ENCODE results near the gene NFKB1. TPM values are rescaled to one million over a fixed set of nuclear protein-coding genes. Genes with fewer than 3 reads are reported as not detected.
A peak's percentile ranks its signal among the peaks of the same experiment; 100 is the strongest.
"Not testable (repeated sequence)": the region's sequence is repeated elsewhere in the genome, so short reads cannot be mapped to it uniquely, and the experiment has no call there.

Gene NFKB1
- total and polyA plus RNA-seq, 2 experiments from 2014 or later: 15.5 to 26.6 TPM

DNA sequence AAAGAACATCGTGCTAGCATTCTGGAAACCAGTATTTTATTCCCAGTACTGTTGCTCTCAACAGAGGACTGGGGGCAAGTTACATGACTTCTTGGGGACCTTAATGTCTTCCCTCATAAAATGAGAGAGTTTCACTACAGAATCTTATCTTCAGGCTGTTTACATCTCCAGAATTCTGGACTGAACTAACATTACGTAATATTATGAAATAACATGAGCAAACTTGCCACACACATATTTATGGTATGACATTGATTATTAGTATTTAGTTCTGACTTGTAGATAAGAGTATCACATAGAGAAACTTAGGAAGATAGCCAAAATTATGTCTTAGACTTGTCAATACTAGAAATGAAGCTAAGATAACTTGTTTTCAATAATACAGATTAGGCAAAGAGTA, 68.0 kb downstream of the NFKB1 start:
- H3K27ac ChIP-seq: no peak overlapping the region
- no peak overlapping the region for H3K4me3 ChIP-seq
- H3K9me3 ChIP-seq (ENCODE audit: low read depth): no peaks in the 10 kb centered on the region
- peak in 1 of 2 donors; percentile 54 for DNase-seq (ENCODE audit: low read depth in 1 of 2, low spot score in 1 of 2)
- H3K36me3 ChIP-seq: peaks cover 6% of the 10 kb centered on the region
- H3K27me3 ChIP-seq: no peaks in the 10 kb centered on the region
- no peaks in the 10 kb centered on the region for H3K4me1 ChIP-seq (ENCODE audit: low read depth)
- TF ChIP-seq, protein P1, sequence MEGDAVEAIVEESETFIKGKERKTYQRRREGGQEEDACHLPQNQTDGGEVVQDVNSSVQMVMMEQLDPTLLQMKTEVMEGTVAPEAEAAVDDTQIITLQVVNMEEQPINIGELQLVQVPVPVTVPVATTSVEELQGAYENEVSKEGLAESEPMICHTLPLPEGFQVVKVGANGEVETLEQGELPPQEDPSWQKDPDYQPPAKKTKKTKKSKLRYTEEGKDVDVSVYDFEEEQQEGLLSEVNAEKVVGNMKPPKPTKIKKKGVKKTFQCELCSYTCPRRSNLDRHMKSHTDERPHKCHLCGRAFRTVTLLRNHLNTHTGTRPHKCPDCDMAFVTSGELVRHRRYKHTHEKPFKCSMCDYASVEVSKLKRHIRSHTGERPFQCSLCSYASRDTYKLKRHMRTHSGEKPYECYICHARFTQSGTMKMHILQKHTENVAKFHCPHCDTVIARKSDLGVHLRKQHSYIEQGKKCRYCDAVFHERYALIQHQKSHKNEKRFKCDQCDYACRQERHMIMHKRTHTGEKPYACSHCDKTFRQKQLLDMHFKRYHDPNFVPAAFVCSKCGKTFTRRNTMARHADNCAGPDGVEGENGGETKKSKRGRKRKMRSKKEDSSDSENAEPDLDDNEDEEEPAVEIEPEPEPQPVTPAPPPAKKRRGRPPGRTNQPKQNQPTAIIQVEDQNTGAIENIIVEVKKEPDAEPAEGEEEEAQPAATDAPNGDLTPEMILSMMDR (IDR thresholded peaks at IDR 0.05; ENCODE audit: low read depth, low read length): no peak

DNA sequence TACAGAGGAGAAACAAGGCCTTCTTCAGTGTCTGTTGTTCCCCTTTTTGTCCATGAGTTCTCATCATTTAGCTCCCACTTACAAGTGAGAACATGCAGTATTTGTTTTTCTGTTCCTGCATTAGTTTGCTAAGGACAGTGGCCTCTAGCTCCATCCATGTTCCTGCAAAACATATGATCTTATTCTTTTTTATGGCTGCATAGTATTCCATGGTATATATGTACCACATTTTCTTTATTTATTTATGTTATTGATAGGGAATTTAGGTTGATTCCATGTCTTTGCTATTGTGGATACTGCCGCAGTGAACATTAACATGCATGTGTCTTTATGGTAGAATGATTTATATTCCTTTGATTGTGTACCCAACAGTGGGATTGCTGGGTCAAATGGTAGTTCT, 69.1 kb downstream of the NFKB1 start:
- H3K4me3 ChIP-seq; H3K4me1 ChIP-seq (ENCODE audit: low read depth); H3K27ac ChIP-seq; H3K36me3 ChIP-seq; H3K27me3 ChIP-seq; H3K9me3 ChIP-seq (ENCODE audit: low read depth); DNase-seq (ENCODE audit: low read depth in 1 of 2, low spot score in 1 of 2): not testable (repeated sequence)

- Histone ChIP-seq H3K27me3 (no peaks in the 10 kb centered on the region), H3K4me3 (no peak overlapping the region), H3K9me3 (ENCODE audit: low read depth) (no peaks in the 10 kb centered on the region), H3K4me1 (ENCODE audit: low read depth) (no peaks in the 10 kb centered on the region), H3K36me3 (peaks cover 5% of the 10 kb centered on the region), H3K27ac (no peak overlapping the region)
- TF ChIP-seq, protein P1 (IDR thresholded peaks at IDR 0.05; ENCODE audit: low read depth, low read length): no peak
- no peak for DNase-seq (ENCODE audit: low read depth in 1 of 2, low spot score in 1 of 2)
These were observed 71.3 kb downstream of the NFKB1 start for GRCh38 chr4:102572452-102572851.

- no peak overlapping the region for H3K4me3 ChIP-seq
- TF ChIP-seq, protein P1 (IDR thresholded peaks at IDR 0.05; ENCODE audit: low read depth, low read length): no peak
- no peaks in the 10 kb centered on the region for H3K9me3 ChIP-seq (ENCODE audit: low read depth)
- H3K27ac ChIP-seq: no peak overlapping the region
- H3K36me3 ChIP-seq: no peaks in the 10 kb centered on the region
- H3K27me3 ChIP-seq: no peaks in the 10 kb centered on the region
- DNase-seq (ENCODE audit: low read depth in 1 of 2, low spot score in 1 of 2): peak in 1 of 2 donors; percentile 84
- H3K4me1 ChIP-seq (ENCODE audit: low read depth): peaks cover 11% of the 10 kb centered on the region
These were observed 73.2 kb downstream of the NFKB1 start for GRCh38 chr4:102574317-102574716.

DNA sequence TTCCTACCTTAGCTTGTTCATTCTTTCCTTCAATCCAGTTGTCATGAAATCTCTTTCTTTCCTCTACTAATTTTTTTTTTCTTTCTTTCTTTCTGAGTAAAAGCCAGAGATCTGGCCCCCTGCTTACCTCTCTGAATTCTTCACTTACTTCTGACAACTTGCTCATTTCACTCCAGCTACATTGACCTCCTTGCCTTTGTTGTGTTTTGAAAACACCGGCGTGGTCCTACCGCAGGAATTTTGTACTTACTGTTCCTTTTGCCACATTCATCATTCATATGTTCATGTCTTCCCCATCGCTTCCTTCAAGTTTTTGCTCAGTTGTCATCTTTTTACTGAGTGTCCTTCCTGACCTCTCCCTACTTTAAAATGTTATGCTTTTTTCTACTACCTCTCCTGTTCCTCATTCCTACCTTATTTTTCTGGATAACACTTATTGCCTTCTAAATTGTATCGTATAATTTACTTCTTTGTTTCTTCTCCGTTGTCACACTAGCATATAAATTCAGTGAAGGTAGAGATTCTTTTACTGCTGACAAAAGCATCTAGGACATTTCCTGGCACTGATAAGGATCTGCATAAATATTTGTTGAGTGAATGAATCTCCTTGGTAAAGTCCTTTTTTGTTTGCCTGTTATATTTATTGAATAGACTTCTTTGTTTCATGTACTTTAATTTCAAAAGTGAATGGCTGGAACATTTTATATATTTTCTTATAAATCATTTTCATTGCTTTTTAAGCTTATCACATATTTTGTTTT, 74.4 kb downstream of the NFKB1 start:
- H3K4me1 ChIP-seq (ENCODE audit: low read depth): peaks cover 23% of the 10 kb centered on the region
- TF ChIP-seq, protein P1 (IDR thresholded peaks at IDR 0.05; ENCODE audit: low read depth, low read length): no peak
- no peak overlapping the region for H3K4me3 ChIP-seq
- H3K27ac ChIP-seq: no peak overlapping the region
- H3K36me3 ChIP-seq: no peaks in the 10 kb centered on the region
- H3K27me3 ChIP-seq: no peaks in the 10 kb centered on the region
- no peaks in the 10 kb centered on the region for H3K9me3 ChIP-seq (ENCODE audit: low read depth)
- DNase-seq (ENCODE audit: low read depth in 1 of 2, low spot score in 1 of 2): no peak

DNA sequence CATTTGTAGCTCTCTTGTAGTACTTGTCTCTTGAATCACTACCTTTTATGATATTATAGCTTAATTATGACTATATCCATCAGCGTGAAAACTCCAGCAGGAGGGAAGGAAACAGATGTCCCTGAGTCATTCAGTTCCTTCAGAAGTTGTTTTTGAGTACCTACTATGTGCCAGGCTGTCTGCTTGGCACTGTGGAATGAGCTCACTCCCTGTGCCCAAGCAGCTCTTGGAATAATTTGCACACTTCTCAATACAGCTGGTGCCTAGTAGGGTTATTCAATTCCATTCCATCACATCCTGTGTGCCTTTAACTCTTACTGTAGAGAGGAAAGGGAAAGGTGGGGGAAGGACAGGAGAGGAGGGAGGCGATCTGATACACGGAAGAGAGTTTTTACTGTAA, 77.1 kb downstream of the NFKB1 start:
- peaks cover 40% of the 10 kb centered on the region for H3K4me1 ChIP-seq (ENCODE audit: low read depth)
- no peak for DNase-seq (ENCODE audit: low read depth in 1 of 2, low spot score in 1 of 2)
- no peaks in the 10 kb centered on the region for H3K9me3 ChIP-seq (ENCODE audit: low read depth)
- TF ChIP-seq, protein P1 (IDR thresholded peaks at IDR 0.05; ENCODE audit: low read depth, low read length): no peak
- no peaks in the 10 kb centered on the region for H3K27me3 ChIP-seq
- no peaks in the 10 kb centered on the region for H3K36me3 ChIP-seq
- no peak overlapping the region for H3K4me3 ChIP-seq
- no peak overlapping the region for H3K27ac ChIP-seq
